ENCODE measurements around the gene S1PR1.
"Not testable (repeated sequence)": the region's sequence is repeated elsewhere in the genome, so short reads cannot be mapped to it uniquely, and the experiment has no call there.

S1PR1 gene

DNA sequence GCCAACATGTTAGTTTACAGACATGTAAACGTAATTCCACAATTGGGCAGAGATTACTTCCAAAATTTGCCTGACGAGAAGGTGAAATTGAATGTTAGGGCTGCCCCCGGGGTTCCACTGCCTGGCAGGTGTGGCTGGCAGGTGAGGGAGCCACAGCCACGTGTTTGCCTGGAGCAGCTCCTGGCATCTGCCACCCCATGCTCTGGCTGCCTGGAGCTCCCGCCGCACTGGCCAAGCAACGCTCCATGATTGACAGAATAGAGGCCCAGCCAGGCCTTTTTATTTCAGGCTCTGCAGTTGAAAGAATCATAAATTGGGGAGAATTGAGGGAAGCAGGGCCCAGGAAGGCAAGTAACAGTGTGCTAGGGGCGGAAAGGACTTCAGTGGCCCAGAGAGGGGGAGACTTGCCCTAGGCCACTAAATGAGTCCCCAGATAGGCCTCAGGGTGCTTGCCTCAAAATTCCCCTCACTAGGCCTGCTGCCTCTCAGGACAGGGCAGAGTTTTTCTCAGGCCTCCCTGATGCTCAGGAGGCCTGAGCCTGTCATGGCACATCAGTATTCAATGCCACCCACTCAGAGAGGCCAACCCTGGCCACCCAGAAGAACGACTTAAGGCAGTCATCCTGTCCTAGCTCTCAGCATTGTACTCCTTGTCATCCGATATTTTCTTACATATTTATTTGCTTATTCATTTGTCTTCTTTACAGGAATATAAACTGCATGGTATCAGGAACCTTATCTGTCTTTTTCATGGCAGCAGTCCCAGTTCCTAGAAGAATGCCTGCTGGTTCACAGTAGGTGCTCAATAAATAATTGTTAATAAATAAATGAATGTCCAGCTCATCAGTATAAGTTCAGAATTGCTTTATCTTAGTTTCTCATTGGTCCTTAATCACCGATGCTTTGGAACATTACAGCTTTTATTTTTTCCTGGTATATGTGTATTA, 16.6 kb upstream of the S1PR1 start:
- DNase-seq (ENCODE audit: low read depth in 2 of 2): no peak

DNA sequence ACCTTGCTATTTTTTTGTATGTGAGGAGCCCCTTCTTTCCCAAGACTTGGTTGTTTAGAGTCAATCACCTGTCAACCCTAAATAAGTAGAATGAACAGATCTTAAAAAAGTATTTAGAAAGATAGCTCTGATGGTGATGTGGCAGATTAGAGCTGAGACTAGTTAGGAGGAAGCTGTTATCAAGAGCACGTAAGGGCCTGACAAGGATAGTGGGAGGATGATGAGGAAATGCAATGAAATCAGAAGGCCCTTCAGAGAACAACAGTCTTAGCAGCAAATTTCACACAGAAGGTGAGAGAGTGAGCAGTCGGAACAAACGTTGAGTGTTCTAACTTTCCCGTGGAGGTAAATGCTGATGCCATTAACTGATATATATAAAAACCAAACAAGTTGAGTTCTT, 15.9 kb upstream of the S1PR1 start:
- no peak for DNase-seq (ENCODE audit: low read depth in 2 of 2)

DNA sequence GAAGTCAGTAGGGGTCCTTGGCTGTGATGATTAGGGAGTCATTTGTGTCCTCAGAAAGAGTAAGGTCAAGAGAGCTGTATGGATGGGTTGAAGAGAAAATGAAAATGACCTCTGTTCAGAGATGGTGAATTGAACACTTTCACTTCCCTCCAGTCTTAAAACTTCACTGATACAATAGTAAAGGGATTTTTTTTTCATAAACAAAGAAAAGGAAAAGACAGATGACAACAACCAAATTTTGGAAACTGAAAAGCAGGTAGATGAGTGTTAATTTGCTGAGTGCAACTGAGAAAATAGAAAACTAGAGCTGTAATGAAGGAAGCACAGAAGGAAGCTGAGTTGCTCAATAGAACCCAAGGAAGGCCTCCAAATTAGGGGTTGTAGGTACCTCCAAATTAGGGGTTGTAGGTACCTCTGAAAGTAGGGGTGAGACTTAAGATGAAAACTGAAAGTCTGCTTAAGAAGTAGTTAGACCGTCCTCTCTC, 14.8 kb upstream of the S1PR1 start:
- DNase-seq (ENCODE audit: low read depth in 2 of 2): no peak

DNA sequence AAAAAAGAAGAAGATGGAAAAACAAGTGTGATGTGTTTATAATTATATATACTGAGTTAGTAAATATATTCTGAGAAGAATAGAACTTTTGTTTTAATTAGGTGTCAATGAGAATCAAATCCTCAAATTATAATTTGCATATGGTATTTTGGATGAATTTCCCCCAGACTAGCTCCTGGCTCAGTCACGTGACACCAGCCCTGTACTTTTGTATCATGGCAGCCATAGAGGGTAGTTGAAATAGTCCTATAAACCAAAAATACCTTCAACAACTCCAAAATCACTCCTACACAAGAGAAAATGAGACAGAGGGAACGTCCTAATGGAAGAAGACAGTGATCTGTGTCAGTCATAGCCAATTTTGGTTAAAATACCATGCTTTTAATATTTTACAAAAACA, 9.0 kb upstream of the S1PR1 start:
- DNase-seq (ENCODE audit: low read depth in 2 of 2): no peak

DNA sequence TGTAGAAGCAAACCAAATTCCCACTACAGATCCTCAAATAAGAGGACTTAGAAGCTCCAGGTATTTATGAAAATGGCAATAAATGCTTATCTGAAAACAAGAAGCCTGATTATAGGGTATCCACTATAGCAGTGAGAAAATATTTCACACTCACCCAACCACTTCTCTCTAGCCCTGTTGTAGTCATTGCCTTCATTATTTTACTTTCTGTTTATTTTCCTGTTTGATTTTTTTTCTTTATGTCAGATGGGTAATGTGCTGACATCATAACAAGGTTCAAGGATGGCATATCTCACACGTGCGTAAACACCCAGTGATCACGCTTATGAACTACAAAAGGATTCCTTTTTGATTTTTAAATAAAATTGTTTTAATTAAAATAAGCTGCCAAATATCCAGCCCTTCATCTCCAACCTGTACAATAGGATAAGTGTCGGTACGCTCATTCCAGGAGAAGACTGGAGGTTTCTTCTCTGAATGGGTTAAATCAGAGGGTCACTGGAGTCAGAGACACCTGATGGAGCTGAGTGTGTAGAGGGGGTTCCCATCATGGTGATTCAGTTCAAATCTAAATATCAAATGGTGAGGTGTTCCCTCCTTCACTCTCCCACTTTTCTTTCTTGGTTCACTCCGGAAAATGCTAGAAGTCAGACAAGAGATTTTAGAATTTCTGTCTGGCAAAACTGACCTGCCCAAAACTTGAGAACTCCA, 8.2 kb upstream of the S1PR1 start:
- DNase-seq (ENCODE audit: low read depth in 2 of 2): no peak

DNA sequence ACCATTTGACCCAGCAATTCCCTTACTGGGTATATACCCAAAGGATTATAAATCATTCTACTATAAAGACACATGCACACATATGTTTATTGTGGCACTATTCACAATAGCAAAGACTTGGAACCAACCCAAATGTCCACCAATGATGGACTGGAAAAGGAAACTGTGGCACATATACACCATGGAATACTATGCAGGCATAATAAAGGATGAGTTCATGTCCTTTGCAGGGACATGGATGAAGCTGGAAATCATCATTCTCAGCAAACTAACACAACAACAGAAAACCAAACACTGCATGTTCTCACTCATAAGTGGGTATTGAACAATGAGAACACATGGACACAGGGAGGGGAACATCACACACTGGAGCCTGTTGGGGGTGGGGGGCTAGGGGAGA, 4.6 kb upstream of the S1PR1 start:
- not testable (repeated sequence) for DNase-seq (ENCODE audit: low read depth in 2 of 2)

DNA sequence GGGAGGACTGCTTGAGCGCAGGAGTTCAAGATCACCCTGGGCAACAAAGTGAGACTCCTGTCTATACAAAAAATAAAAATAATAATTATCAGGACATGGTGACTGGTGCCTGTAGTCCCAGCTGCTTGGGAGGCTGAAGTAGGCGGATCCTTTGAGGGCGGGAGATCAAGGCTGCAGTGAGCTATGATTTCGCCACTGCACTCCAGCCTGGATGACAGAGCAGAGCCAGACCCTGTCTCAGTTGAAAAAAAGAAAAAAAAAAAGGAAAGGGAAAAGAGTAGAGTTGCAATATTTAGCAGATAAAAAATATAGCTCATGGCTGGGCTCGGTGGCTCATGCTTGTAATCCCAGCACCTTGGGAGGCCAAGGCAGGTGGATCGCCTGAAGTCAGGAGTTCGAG, 3.3 kb upstream of the S1PR1 start:
- no peak for DNase-seq (ENCODE audit: low read depth in 2 of 2)

DNA sequence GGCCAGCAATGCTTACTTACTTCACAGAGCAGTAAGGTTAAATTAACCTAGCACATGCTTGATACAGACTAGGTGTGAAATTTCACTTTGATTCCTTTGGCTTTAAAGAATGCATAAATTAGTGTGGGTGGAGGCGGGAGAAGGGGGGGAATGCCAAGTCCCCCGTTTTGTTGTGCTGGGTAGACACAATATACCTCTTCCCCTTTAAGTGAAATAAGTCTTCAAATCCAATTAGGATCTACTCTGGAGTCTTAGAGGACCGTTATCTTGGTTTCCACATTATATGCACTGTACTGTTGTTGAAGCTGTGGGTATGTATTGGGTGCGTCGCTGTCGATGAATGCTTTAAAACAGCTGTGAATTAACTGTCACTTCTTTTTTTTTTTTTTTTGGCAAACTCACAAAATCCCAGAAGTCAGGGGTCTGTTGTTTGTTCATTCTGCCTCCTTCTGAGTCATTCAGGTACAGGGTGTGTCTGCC, 1.6 kb upstream of the S1PR1 start:
- no peak for DNase-seq (ENCODE audit: low read depth in 2 of 2)

DNA sequence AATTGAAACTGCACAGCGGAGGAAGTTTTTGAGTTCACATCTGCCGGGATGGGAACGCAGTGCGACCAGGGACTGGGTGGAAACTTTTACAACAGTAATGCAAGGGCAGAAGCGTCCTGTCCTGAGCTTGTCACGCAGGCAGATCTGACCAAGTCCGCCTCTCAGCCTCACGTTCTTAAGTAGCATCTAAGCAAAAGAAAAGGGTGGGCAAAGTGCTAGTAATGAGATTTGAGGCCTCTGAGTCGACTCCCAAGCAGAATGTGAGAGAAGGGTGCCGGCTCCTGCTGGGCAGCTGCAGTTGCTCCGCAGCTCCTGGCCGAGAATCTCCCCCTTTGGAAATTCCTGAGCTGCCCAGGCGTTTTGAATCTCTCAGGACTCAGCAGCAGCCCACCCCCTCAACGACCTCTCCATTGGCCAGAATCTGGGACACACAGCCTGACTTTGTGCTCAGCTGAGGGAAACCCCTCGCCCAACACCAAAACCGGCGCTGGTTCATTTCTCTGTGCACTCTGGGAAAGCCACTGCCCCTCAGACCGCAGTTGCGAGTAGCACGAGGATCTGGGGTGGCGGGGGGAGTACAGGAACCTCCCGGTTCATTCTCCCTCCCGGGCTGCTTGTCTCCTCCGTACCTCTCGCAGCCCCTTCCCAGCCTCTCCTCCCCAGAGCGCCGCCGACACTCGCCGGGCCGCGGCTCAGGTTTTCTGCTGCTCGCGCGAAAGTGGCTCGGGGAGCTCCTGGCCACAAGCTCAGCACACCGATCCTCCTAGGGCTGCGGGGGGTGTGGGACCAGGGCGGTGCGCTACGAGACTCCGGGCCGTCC, 913 bp upstream of the S1PR1 start:
- peak; percentile 62 for DNase-seq (ENCODE audit: low read depth in 2 of 2)

DNA sequence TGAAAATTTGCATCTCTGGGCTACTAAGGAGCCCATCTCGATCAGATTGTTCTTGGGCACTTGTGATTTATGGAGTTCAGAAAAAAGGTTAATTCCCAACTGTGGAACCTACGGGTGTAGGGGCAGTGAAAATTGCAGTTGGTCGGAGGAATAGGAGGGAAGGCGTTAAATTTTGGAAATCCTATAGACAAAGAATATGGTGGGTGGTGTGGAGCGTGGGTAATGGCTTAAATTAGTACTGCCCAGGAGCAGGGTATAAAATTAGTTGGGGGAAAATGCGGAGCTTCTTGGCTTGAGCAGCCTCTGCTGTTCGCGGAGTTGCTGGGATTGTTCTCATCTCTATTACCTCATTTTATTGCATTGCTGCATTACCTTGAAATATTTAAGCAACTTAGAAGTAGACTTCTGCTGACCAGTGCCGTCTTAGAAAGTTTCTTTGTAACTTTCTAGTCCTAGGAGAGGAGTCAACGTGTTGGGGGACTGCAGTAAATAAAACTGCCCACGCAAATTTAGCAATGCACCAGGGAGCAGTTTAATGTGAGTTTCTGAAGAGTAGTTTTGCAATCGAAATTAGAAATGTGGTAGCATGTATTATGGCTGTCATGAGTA, 514 bp downstream of the S1PR1 start:
- DNase-seq (ENCODE audit: low read depth in 2 of 2): no peak

DNA sequence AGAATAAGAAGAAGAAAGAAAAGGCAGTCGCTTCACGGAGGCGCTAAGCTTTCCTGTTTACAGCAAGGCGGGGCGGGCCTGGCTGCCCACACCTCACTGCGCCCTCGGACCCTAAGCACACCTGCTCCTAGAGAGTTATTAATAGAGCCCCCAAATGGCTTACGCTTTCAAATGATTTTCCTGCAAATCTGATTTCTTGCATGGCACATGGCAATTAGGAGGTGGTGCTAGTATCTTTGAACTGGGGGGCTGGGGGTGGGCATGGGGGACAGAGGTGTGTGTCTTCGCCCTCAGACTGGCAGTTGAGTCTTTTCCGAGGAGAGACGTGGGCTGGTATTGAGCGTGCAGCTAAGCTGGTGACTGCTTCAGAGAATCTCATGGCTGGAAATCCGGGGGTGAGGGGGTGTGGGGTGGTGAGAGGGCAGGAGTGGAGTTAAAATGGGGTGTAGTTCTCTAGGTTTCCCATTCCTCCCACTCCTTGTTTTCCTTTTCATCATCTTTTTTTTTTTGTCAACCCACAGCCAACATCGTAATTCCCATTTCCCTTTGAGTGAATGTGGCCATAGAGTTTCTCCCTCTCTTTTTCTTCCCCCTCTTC, 1.3 kb downstream of the S1PR1 start:
- peak; percentile 41 to 69 for DNase-seq (ENCODE audit: low read depth in 2 of 2)

DNA sequence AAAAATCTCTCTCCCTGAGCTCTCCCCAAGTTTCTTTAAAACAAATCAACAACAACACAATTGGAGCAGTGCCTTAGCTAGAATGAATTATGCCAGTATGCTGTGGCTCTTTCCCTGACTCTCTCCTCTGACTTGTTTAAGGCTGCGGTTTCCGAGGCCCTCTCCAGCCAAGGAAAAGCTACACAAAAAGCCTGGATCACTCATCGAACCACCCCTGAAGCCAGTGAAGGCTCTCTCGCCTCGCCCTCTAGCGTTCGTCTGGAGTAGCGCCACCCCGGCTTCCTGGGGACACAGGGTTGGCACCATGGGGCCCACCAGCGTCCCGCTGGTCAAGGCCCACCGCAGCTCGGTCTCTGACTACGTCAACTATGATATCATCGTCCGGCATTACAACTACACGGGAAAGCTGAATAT, 1.9 kb downstream of the S1PR1 start:
- DNase-seq (ENCODE audit: low read depth in 2 of 2): peak; percentile 73 to 94

DNA sequence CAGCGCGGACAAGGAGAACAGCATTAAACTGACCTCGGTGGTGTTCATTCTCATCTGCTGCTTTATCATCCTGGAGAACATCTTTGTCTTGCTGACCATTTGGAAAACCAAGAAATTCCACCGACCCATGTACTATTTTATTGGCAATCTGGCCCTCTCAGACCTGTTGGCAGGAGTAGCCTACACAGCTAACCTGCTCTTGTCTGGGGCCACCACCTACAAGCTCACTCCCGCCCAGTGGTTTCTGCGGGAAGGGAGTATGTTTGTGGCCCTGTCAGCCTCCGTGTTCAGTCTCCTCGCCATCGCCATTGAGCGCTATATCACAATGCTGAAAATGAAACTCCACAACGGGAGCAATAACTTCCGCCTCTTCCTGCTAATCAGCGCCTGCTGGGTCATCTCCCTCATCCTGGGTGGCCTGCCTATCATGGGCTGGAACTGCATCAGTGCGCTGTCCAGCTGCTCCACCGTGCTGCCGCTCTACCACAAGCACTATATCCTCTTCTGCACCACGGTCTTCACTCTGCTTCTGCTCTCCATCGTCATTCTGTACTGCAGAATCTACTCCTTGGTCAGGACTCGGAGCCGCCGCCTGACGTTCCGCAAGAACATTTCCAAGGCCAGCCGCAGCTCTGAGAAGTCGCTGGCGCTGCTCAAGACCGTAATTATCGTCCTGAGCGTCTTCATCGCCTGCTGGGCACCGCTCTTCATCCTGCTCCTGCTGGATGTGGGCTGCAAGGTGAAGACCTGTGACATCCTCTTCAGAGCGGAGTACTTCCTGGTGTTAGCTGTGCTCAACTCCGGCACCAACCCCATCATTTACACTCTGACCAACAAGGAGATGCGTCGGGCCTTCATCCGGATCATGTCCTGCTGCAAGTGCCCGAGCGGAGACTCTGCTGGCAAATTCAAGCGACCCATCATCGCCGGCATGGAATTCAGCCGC, 2.5 kb downstream of the S1PR1 start:
- DNase-seq (ENCODE audit: low read depth in 2 of 2): peak in 1 of 2 experiments; percentile 57

DNA sequence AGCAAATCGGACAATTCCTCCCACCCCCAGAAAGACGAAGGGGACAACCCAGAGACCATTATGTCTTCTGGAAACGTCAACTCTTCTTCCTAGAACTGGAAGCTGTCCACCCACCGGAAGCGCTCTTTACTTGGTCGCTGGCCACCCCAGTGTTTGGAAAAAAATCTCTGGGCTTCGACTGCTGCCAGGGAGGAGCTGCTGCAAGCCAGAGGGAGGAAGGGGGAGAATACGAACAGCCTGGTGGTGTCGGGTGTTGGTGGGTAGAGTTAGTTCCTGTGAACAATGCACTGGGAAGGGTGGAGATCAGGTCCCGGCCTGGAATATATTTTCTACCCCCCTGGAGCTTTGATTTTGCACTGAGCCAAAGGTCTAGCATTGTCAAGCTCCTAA, 3.2 kb downstream of the S1PR1 start:
- no peak for DNase-seq (ENCODE audit: low read depth in 2 of 2)

DNA sequence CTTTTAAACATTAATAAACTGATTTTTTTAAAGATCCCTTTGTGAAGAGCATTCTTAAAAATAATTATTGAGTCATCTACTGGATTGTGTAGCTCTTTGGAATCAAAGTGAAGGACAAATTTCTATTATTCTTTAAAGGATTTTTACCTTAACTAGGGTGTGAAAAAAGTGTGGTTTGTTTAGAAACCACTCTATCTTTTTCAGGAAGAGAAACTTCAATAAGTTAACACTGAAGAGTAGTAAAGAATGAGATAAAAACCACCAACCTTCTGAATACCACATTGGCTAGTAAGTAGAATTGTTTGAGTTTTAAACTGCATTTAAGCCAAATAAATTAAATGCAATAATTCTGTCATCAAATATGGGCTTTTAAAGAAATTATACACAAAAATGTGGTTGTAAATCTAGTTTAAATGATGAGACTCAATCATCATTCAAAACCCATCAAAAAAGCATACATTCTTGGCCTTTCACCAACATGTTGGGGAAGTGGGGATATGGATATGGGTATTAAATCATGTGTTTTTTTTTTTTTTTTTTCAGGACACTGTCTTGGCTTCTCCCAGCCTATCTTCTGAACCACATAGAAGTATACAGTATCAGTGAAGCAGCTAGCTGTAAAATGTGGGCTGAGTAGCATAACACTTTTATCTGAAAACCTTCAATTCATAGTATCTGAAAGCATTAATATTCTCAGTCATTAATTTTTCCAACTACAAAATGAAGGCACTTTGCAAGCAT, 4.8 kb downstream of the S1PR1 start:
- no peak for DNase-seq (ENCODE audit: low read depth in 2 of 2)

DNA sequence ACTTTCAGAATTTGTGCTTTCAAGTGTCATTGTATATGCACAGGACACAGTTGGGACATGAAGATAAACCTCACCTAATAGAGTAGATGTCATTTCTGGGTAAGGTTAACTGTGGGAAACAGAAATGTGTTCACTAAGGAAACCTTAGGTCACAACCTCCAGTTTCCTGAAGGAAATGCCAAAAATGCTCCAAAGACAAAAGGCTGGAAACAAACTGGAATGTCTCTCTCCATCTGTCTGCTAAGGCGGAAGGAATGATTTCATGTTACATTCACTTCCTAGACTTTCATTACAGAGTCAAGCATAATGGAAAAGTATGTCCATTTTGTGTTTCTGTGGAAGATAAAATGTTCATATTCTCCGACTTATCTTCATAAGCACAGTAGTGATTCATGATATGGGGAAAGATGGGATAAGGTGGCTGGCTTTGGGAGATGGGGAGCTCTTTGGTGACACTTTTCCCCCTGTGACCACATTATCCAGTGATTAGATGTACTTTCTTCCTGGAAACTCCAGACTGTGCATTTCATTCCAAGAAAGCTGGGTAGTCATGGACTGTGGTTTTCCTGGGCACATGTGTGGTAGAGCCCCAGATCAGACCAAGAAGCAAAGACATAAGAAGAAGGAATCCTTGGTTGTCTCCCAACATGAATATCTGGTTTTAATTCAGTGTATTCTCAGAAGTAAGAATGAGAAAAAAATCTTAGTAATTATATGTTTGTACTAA, 5.7 kb downstream of the S1PR1 start:
- DNase-seq (ENCODE audit: low read depth in 2 of 2): no peak

DNA sequence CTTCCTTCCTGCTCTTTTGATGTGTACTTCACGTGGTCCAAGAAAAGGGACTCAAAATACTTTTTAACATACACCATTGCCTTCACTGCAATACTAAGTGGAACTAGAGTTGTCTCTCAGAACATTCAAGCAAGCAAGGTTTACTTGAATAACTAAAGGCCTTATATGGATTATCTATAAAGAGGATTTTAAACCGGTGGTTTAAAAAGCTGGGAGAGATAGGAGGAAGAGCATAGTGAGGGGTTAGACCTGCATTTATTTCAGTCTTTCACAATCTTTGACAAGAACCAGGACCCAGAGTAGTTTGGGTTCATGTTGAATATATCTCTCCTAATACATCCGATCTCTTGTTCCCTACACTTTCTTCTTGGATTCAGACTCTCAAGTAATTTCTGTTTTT, 6.9 kb downstream of the S1PR1 start:
- DNase-seq (ENCODE audit: low read depth in 2 of 2): no peak

DNA sequence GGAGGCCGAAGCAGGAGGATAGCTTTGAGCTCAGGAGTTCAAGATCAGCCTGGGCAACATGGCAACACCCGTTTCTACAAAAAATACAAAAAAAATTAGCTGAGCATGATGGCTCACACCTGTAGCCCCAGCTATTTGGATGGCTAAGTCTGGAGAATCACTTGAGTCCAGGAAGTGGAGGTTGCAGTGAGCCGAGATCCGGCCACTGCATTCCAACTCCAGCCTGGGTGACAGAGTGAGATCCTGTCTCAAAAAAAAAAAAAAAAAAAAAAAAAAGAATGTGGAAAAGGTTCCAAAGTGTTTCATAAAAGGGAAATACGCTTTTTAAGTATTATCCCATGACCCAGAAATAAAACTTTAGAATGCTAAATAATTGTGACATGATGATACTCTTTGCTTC, 8.0 kb downstream of the S1PR1 start:
- DNase-seq (ENCODE audit: low read depth in 2 of 2): no peak

Data from stimulated activated CD4-positive, alpha-beta T cell treated with anti-CD3 and anti-CD28 coated beads, Interleukin-12 subunit alpha, Interleukin-12 subunit beta, amount 100 ng/mL, for 24 hours (primary cell).